Stimulated activated CD8-positive, alpha-beta memory T cell treated with anti-CD3 and anti-CD28 coated beads, Interleukin-4, amount 100 ng/mL, for 24 hours (primary cell): ENCODE results near the gene SIK3.
"Not testable (repeated sequence)": the region's sequence is repeated elsewhere in the genome, so short reads cannot be mapped to it uniquely, and the experiment has no call there.

Experiments used
- DNase-seq: peaks from one replicate; pipeline ENCODE4 v3.0.0-alpha.2; 2020; ENCODE audit warnings: low read depth

Gene SIK3

GRCh38 chr11:117045956-117046355 is 52.3 kb downstream of the SIK3 start:
- no peak for DNase-seq

GRCh38 chr11:117045196-117045595 is 53.0 kb downstream of the SIK3 start:
- no peak for DNase-seq

- DNase-seq = no peak
Measured at GRCh38 chr11:117044287-117045035, 53.8 kb downstream of the SIK3 start.

- no peak for DNase-seq
Measured at GRCh38 chr11:117042689-117043088, 55.5 kb downstream of the SIK3 start.

- DNase-seq = no peak
Measured at GRCh38 chr11:117039900-117040299, 58.3 kb downstream of the SIK3 start.

- DNase-seq = no peak
Measured at GRCh38 chr11:117039270-117039669, 59.0 kb downstream of the SIK3 start.

- DNase-seq = no peak
Measured at GRCh38 chr11:117037975-117038350, 60.3 kb downstream of the SIK3 start.

- no peak for DNase-seq
Measured at GRCh38 chr11:117037279-117037974, 60.8 kb downstream of the SIK3 start.

- no peak for DNase-seq
Measured at GRCh38 chr11:117034901-117035300, 63.3 kb downstream of the SIK3 start.

- no peak for DNase-seq
Measured at GRCh38 chr11:117026593-117027330, 71.5 kb downstream of the SIK3 start.

- DNase-seq = not testable (repeated sequence)
Measured at GRCh38 chr11:117023707-117024106, 74.5 kb downstream of the SIK3 start.

- no peak for DNase-seq
Measured at GRCh38 chr11:117023178-117023577, 75.0 kb downstream of the SIK3 start.

- DNase-seq = no peak
Measured at GRCh38 chr11:117022526-117022925, 75.7 kb downstream of the SIK3 start.

- no peak for DNase-seq
Measured at GRCh38 chr11:117020869-117021564, 77.2 kb downstream of the SIK3 start.

GRCh38 chr11:117020287-117020686 is 77.9 kb downstream of the SIK3 start:
- no peak for DNase-seq

- DNase-seq = no peak
Measured at GRCh38 chr11:117019871-117020270, 78.4 kb downstream of the SIK3 start.

- no peak for DNase-seq
Measured at GRCh38 chr11:117017456-117017855, 80.8 kb downstream of the SIK3 start.

- DNase-seq = no peak
Measured at GRCh38 chr11:117016747-117017146, 81.5 kb downstream of the SIK3 start.

- no peak for DNase-seq
Measured at GRCh38 chr11:117016246-117016645, 82.0 kb downstream of the SIK3 start.

GRCh38 chr11:117011541-117011898 is 86.7 kb downstream of the SIK3 start:
- no peak for DNase-seq

- no peak for DNase-seq
Measured at GRCh38 chr11:117010808-117011540, 87.3 kb downstream of the SIK3 start.
